GM19023 (cell line): ENCODE results near the gene CNPY4.
A peak's percentile ranks its signal among the peaks of the same experiment; 100 is the strongest.
"Not testable (repeated sequence)": the region's sequence is repeated elsewhere in the genome, so short reads cannot be mapped to it uniquely, and the experiment has no call there.

Experiments used
- ATAC-seq: cut with Tn5 transposase; IDR thresholded peaks from one replicate; pipeline ENCODE4 v1.9.1; 2021; ENCODE audit warnings: mild to moderate bottlenecking, moderate library complexity; ENCODE audit not compliant: unreplicated experiment

CNPY4 gene

DNA sequence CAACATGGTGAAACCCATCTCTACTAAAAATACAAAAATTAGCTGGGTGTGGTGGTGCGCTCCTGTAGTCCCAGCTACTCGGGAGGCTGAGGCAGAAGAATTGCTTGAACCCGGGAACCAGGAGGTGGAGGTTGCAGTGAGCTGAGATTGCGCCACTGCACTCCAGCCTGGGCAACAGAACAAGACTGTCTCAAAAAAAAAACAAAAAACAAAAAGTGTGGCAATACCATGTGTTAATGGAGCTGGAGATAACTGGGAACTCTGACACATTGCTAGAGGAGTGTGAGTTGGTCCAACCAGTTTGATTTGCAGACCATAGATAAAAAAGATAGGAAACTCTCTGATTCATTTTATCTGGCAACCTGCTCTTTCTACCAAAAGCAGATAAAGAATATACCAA is 26.9 kb downstream of the CNPY4 start:
- not testable (repeated sequence) for ATAC-seq

GRCh38 chr7:100147278-100147677 is 27.8 kb downstream of the CNPY4 start:
- ATAC-seq: no peak

GRCh38 chr7:100148225-100148558 is 28.8 kb downstream of the CNPY4 start:
- ATAC-seq: no peak

GRCh38 chr7:100148559-100149328 is 29.3 kb downstream of the CNPY4 start, which contains the start of gene LAMTOR4:
Gene LAMTOR4, plus strand, starts transcription at chr7:100148918. Its CDS starts 55 bp downstream, at chr7:100148973.
- ATAC-seq: peak; percentile 98

- ATAC-seq: no peak
Observed at GRCh38 chr7:100152404-100152803, 33.0 kb downstream of the CNPY4 start.

GRCh38 chr7:100152937-100153666 is 33.7 kb downstream of the CNPY4 start:
- no peak for ATAC-seq

DNA sequence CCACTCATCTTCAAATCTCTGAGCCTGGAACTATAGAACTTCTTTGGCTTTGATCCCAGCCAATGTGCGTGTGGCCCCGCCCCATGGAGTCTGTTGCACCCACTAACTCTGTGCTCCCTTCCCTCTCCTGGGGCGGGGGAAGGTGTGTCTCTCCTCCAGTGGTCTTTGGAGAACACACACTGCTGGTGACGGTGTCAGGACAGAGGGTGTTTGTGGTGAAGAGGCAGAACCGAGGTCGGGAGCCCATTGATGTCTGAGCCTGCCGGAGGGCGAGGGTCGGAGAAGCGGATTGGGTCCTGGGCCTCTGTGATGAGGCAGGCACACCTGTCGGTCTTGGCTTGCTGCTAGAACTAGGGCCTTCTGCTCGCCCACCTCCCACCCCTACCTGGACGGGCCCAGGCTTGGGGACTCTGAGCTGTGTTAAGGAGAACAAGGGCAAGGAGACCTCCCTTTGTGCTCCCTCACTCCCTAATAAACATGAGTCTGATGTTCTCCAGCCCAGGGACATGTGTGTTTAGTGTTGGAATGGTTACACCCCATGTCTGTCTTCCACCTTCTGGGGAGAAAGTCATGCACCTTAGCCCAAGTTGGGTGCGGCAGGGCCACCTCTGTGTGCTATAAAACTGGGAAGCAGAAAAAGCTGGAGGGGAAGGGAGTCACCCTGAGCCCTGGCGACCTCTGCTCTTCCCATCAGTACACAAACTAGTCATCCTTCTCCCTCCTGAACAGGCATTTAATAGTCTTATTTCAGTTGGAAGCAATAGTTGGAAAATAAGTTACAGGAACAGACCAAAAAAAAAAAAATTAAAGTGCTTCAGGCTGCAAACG is 34.5 kb downstream of the CNPY4 start:
- no peak for ATAC-seq

GRCh38 chr7:100154651-100155491 is 35.4 kb downstream of the CNPY4 start:
- ATAC-seq: no peak

- no peak for ATAC-seq
Observed at GRCh38 chr7:100155553-100156317, 36.3 kb downstream of the CNPY4 start.

DNA sequence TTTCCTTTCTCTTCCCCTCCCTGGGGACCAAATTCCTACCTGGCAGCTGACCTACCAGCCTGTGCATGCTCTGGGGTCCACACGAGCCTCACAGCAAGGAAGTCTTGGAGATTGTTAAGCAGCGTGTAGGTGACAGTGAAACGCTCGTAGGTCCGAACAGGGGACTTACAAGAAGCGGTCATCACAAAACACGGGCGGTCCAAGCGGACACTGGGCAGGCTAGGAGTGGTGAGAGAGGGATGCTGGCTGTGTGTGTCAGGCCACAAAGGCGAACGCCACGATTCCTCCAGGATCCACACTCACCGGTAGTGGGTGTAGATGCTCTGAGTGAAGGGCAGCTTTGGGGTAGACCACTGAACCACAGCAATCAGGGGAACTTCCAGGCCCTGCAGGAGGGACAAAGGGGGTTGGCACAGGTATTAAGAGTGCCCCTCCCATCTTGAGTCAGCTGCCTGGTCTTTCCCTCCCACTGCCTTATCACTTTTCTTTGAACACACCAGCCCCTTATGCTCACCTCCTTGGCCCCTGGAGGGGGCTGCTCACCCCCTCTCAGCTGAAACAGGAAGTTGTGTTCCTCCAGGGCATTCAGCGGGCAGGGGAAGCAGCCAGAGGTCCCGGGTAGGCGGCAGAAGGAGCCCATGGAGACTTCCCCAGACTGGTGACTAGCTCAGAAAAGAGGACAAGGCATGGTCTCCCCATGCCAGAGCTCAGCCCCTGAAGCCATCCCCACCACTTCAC is 37.1 kb downstream of the CNPY4 start:
- no peak for ATAC-seq

GRCh38 chr7:100157069-100157333 is 37.6 kb downstream of the CNPY4 start:
- no peak for ATAC-seq

GRCh38 chr7:100157334-100158228 is 38.1 kb downstream of the CNPY4 start:
- ATAC-seq: no peak

GRCh38 chr7:100158229-100159098 is 39.0 kb downstream of the CNPY4 start, which contains the start of gene TRAPPC14:
Gene TRAPPC14, minus strand, starts transcription at chr7:100158723. Its CDS starts 224 bp downstream, at chr7:100158499.
- ATAC-seq: peak; percentile 80

DNA sequence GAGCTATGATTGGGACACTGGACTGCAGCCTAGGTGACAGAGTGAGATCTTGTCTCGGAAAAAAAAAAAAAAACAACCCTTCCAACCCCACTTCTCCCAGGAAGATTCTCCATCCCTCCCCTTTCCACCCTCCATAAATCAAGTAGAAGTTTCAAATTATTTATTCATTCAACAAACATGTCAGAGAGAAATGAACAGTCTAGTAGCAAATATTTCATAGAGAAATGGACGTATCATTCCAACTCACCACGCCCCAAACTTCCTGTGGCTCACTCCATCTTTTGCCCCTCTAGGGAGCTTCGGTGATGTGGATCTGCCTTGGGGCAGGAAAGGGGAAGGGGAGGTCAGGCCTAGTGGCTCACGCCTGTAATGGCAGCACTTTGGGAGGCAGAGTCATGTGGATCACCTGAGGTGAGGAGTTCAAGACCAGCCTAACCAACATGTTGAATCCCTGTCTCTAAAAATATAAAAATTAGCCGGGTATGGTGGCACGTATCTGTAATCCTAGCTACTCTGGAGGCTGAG is 39.7 kb downstream of the CNPY4 start:
- ATAC-seq: no peak

DNA sequence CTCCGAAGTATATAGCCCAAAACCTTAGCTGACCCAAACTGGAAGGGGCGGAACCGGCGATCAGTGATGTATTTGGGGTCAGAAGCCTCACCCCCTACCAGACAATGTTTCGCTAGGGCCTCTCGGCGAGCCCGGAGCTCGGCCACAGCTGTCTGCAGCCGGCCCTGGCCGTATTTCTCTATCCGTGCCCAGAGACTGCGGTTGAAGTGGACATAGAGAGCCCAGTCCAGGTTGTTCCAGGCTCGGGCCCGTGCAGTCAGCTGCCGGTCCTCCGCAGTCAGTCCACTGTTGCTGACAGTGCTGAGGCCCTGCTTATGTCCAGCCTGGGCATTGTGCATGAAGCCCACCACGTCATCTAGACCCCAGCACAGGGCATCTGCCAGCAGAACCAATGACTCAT is 40.6 kb downstream of the CNPY4 start:
- no peak for ATAC-seq

DNA sequence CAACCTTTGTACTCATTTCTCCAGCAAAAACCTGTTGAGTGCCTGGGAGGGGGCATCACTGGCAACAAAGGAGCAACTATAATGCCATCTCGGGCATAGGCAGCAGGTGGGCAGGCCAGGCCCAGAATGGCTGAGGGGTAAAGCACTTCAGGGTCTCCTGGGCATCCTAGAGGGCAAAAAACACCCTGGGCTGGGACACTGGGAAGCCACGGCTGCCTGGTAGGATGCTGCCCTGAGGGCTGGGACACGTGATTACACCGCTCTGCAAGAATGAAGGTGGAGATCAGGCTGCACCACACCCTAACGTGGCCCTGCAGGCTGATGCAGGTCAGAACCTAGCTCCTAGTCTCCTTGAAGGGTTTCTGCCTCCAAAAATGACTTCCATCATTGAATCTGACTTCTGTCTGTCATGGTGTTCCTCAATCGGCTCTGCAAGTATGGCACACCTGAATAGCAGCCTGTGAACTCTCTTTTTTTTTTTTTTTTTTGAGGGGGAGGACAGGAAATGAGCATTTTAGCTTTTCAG is 43.6 kb downstream of the CNPY4 start:
- no peak for ATAC-seq

- ATAC-seq: no peak
Observed at GRCh38 chr7:100163871-100164270, 44.4 kb downstream of the CNPY4 start.
